Panc1 (cell line): ENCODE measurements around the gene CRIM1. TPM values are rescaled to one million over a fixed set of nuclear protein-coding genes. Genes with fewer than 3 reads are reported as not detected.

Experiments
- ATAC-seq: fragments of 200-7000 bp; cut with Tn5 transposase; 2 replicates; pipeline ENCODE4 v1.9.1; 2020; ENCODE audit warnings: mild to moderate bottlenecking, moderate library complexity
- BruUV-seq: library from RNA; stranded (reverse); fragments of 400-500 nt; replicated peaks from 2 replicates; lab custom pipeline; 2021; lab: Mats Ljungman, UMichigan
- CTCF ChIA-PET: fragments of 300-600 bp; sonication (Branson Sonifier 250); formaldehyde crosslinking; loops from one replicate; lab custom pipeline; 2022; ENCODE audit warnings: antibody characterized with exemption; lab: Charles Lee
- POLR2A ChIA-PET: fragments of 300-600 bp; sonication (Branson Sonifier 250); formaldehyde crosslinking; loops from one replicate; lab custom pipeline; 2022; ENCODE audit warnings: antibody characterized with exemption; lab: Charles Lee
- DNase-seq: peaks from one replicate; pipeline ENCODE4 v3.0.0-alpha.2; 2010; ENCODE audit warnings: low read depth, low spot score
- H3K27ac ChIP-seq: 2 replicates; pipeline ENCODE4 v1.5.1; 2011; ENCODE audit warnings: mild to moderate bottlenecking, low read length, inconsistent platforms
- H3K27me3 ChIP-seq: fragments of 200-500 bp; sonication (Bioruptor generic); 2 replicates; pipeline ENCODE4 v1.6.0; 2014; ENCODE audit warnings: low read length, inconsistent platforms; ENCODE audit not compliant: control insufficient read depth, insufficient read depth
- H3K36me3 ChIP-seq: fragments of 200-500 bp; sonication (Bioruptor generic); 2 replicates; pipeline ENCODE4 v1.5.1; 2014; ENCODE audit warnings: inconsistent platforms, mild to moderate bottlenecking, low read length, moderate library complexity; ENCODE audit not compliant: control insufficient read depth, insufficient read depth
- H3K4me1 ChIP-seq: 2 replicates; pipeline ENCODE4 v1.5.1; 2011; ENCODE audit warnings: inconsistent platforms, mild to moderate bottlenecking, low read length, moderate library complexity; ENCODE audit not compliant: control insufficient read depth, insufficient read depth
- H3K4me3 ChIP-seq, 2 experiments: 2 replicates each; pipeline ENCODE4 v1.5.1; 2011 to 2012; ENCODE audit warnings: low read depth in 2 of 2, low read length in 2 of 2, mild to moderate bottlenecking in 2 of 2, inconsistent platforms in 1 of 2, moderate library complexity in 1 of 2
- H3K9me3 ChIP-seq: fragments of 200-500 bp; sonication (Bioruptor generic); 2 replicates; pipeline ENCODE4 v1.5.1; 2014; ENCODE audit warnings: low read depth, mild to moderate bottlenecking, inconsistent platforms, low read length, moderate library complexity; ENCODE audit not compliant: control insufficient read depth, insufficient read depth
- POLR2AphosphoS5 ChIP-seq: IDR thresholded peaks from 2 replicates; pipeline ENCODE4 v1.6.1; 2012; ENCODE audit warnings: mild to moderate bottlenecking, low read depth, low read length, moderate library complexity
- SIN3A ChIP-seq: IDR thresholded peaks from 2 replicates; pipeline ENCODE4 v1.6.1; 2012; ENCODE audit warnings: low read depth, mild to moderate bottlenecking, low read length, moderate library complexity, borderline replicate concordance; ENCODE audit not compliant: insufficient read depth
- TCF7L2 ChIP-seq: IDR thresholded peaks from 2 replicates; pipeline ENCODE4 v1.6.1; 2011; ENCODE audit warnings: mild to moderate bottlenecking, low read depth, low read length, inconsistent platforms
- in situ Hi-C: cut with HindIII; loops from 2 replicates; pipeline ENCODE4 v1.10.0; 2016; ENCODE audit warnings: low sequenced_read_pairs, low pct_unique_long_range_greater_than_20kb
- intact Hi-C: fragments of 100-400 bp; cut with micrococcal nuclease; formaldehyde crosslinking; loops from one replicate; pipeline ENCODE4 v1.10.0; 2022; ENCODE audit not compliant: unreplicated experiment
- total RNA-seq: library from RNA; stranded (reverse); gene quantifications from one replicate; pipeline ENCODE4 v1.2.1, GENCODE V29; 2021; ENCODE audit not compliant: unreplicated experiment
- TF ChIP-seq, protein P1 (sequence below): fragments of 450-650 bp; IDR thresholded peaks from 2 replicates; pipeline ENCODE4 v1.5.1; 2017; ENCODE audit warnings: mild to moderate bottlenecking
- TF ChIP-seq, protein P2 (sequence below), 2 experiments: IDR thresholded peaks; 2 replicates each; pipeline ENCODE4 v1.6.1; 2011 to 2012; ENCODE audit warnings: low read depth in 2 of 2, control low read depth in 1 of 2, low read length in 1 of 2, mild to moderate bottlenecking in 1 of 2, moderate library complexity in 1 of 2; ENCODE audit not compliant: insufficient read depth in 1 of 2

The CRIM1 gene
- total RNA-seq, 1 experiment from 2014 or later: 290 TPM

- peak overlapping the region; percentile 76 for H3K27ac ChIP-seq
- H3K27me3 ChIP-seq: no peaks in the 10 kb centered on the region
- BruUV-seq: no TSS peak
- DNase-seq (no peak), ATAC-seq (no peak)
- no peaks in the 10 kb centered on the region for H3K9me3 ChIP-seq
- H3K4me3 ChIP-seq: no peak overlapping the region
- ChIA-PET CTCF (no interaction called here), POLR2A (no interaction called here)
- peaks cover 64% of the 10 kb centered on the region for H3K4me1 ChIP-seq
- intact Hi-C loops: loop anchor here (10.0 kb wide), 1 partner anchor 95 kb away; the partner anchor contains the start of gene CRIM1
- no peak for TF ChIP-seq POLR2AphosphoS5
- no peak for TF ChIP-seq SIN3A
- TF ChIP-seq, protein P1, sequence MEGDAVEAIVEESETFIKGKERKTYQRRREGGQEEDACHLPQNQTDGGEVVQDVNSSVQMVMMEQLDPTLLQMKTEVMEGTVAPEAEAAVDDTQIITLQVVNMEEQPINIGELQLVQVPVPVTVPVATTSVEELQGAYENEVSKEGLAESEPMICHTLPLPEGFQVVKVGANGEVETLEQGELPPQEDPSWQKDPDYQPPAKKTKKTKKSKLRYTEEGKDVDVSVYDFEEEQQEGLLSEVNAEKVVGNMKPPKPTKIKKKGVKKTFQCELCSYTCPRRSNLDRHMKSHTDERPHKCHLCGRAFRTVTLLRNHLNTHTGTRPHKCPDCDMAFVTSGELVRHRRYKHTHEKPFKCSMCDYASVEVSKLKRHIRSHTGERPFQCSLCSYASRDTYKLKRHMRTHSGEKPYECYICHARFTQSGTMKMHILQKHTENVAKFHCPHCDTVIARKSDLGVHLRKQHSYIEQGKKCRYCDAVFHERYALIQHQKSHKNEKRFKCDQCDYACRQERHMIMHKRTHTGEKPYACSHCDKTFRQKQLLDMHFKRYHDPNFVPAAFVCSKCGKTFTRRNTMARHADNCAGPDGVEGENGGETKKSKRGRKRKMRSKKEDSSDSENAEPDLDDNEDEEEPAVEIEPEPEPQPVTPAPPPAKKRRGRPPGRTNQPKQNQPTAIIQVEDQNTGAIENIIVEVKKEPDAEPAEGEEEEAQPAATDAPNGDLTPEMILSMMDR: no peak
- TF ChIP-seq, protein P2, sequence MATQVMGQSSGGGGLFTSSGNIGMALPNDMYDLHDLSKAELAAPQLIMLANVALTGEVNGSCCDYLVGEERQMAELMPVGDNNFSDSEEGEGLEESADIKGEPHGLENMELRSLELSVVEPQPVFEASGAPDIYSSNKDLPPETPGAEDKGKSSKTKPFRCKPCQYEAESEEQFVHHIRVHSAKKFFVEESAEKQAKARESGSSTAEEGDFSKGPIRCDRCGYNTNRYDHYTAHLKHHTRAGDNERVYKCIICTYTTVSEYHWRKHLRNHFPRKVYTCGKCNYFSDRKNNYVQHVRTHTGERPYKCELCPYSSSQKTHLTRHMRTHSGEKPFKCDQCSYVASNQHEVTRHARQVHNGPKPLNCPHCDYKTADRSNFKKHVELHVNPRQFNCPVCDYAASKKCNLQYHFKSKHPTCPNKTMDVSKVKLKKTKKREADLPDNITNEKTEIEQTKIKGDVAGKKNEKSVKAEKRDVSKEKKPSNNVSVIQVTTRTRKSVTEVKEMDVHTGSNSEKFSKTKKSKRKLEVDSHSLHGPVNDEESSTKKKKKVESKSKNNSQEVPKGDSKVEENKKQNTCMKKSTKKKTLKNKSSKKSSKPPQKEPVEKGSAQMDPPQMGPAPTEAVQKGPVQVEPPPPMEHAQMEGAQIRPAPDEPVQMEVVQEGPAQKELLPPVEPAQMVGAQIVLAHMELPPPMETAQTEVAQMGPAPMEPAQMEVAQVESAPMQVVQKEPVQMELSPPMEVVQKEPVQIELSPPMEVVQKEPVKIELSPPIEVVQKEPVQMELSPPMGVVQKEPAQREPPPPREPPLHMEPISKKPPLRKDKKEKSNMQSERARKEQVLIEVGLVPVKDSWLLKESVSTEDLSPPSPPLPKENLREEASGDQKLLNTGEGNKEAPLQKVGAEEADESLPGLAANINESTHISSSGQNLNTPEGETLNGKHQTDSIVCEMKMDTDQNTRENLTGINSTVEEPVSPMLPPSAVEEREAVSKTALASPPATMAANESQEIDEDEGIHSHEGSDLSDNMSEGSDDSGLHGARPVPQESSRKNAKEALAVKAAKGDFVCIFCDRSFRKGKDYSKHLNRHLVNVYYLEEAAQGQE (IDR thresholded peaks at IDR 0.05; ENCODE audit: insufficient read depth in 1 of 2, low read depth in 2 of 2, low read length in 1 of 2): no peak
- no peak for TF ChIP-seq TCF7L2
- in situ Hi-C loops: no loop called here
- H3K36me3 ChIP-seq: peaks cover 62% of the 10 kb centered on the region
Observed at GRCh38 chr2:36449943-36450392, 94.4 kb downstream of the CRIM1 start.

DNA sequence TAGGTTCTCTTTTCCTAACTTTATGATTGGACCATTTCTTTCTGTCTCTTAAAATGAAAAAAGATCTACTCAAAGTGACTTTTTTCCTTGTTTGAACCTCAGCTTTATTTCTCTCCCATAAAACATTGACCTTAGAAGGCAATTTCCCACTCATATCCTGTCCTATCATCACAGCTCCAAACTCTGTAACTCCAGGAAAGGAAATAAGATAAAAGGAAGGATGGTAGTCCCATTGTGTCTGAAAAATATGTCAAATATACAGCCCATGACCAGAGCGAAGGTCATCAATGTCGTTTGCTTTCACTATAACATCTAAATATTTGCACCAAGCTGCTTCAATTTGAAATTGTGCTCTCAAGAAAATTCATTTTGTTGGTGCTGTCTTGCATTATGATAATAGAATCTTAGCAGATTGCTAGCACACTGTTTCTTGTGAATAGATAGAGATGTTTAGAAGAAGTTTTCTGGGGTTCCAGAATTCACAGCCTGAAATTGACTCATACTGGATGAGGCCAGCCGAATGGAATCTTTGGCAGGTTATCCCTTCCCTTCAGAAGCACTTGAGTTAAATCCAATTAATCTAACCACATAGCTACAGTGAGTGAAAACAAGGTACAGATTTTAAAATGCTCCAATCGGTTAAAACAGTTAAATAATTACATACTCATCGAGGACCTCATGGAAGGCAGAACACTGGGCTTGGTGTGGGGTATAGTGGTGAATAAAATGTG, 95.1 kb downstream of the CRIM1 start:
- no TSS peak for BruUV-seq
- Histone ChIP-seq H3K4me1 (peaks cover 71% of the 10 kb centered on the region), H3K36me3 (peaks cover 58% of the 10 kb centered on the region), H3K9me3 (no peaks in the 10 kb centered on the region), H3K4me3 (no peak overlapping the region), H3K27ac (peak overlapping the region; percentile 76), H3K27me3 (no peaks in the 10 kb centered on the region)
- TF ChIP-seq POLR2AphosphoS5 (no peak), SIN3A (no peak), TCF7L2 (no peak)
- TF ChIP-seq, protein P2 (IDR thresholded peaks at IDR 0.05; ENCODE audit: insufficient read depth in 1 of 2, low read depth in 2 of 2, low read length in 1 of 2): no peak
- TF ChIP-seq, protein P1: no peak
- ATAC-seq (no peak), DNase-seq (no peak)
- in situ Hi-C loops (no loop called here), intact Hi-C loops (loop anchor here (10.0 kb wide), 1 partner anchor 96 kb away; the partner anchor contains the start of gene CRIM1)
- CTCF ChIA-PET: no interaction called here
- POLR2A ChIA-PET: interaction anchor here (0.6 kb wide), 1 partner anchor 447 kb away, joined by 3 read pairs; no protein-coding TSS in a partner anchor
